Measurements from ENCODE around the gene STKLD1. TPM values are rescaled to one million over a fixed set of nuclear protein-coding genes. Genes with fewer than 3 reads are reported as not detected.

Gene STKLD1
- total and polyA plus RNA-seq, 4 donors: 0.40 to 3.1 (median 1.1) TPM

- H3K4me3 ChIP-seq: no peak overlapping the region
- no peaks in the 10 kb centered on the region for H3K9me3 ChIP-seq (ENCODE audit: control insufficient read depth in 4 of 4, insufficient read depth in 3 of 4, low read length in 3 of 4)
- H3K36me3 ChIP-seq (ENCODE audit: control insufficient read depth in 4 of 4, insufficient read depth in 4 of 4, low read length in 4 of 4): peaks cover 0 to 2% (median 0%) of the 10 kb centered on the region in 4 donors
- TF ChIP-seq CTCF (IDR thresholded peaks at IDR 0.05; ENCODE audit: control extremely low read depth, extremely low read depth): no peak
- H3K27me3 ChIP-seq (ENCODE audit: control insufficient read depth in 3 of 3, insufficient read depth in 3 of 3, low read length in 2 of 3): no peaks in the 10 kb centered on the region
- H3K4me1 ChIP-seq (ENCODE audit: control insufficient read depth in 5 of 5, insufficient read depth in 5 of 5, low read length in 5 of 5): no peaks in the 10 kb centered on the region
- 84 to 91% methylated on average over 4 of the region's 4 CpGs for WGBS, 2 donors
- H3K27ac ChIP-seq (ENCODE audit: low read depth in 1 of 2, low read length in 1 of 2): no peak overlapping the region
- no peak for ATAC-seq (ENCODE audit: insufficient read depth, low FRiP score)
- DNase-seq: no peak
- H3K9ac ChIP-seq (ENCODE audit: insufficient read depth in 1 of 2, low read length in 2 of 2): no peak overlapping the region
Observed at GRCh38 chr9:133382507-133383141, 6.5 kb downstream of the STKLD1 start.

GRCh38 chr9:133383438-133383837 is 7.3 kb downstream of the STKLD1 start:
- WGBS, 2 donors: 91% methylated on average over 3 of the region's 3 CpGs
- Histone ChIP-seq H3K9ac (ENCODE audit: insufficient read depth in 1 of 2, low read length in 2 of 2) (no peak overlapping the region), H3K27ac (ENCODE audit: low read depth in 1 of 2, low read length in 1 of 2) (no peak overlapping the region), H3K27me3 (ENCODE audit: control insufficient read depth in 3 of 3, insufficient read depth in 3 of 3, low read length in 2 of 3) (no peaks in the 10 kb centered on the region), H3K4me1 (ENCODE audit: control insufficient read depth in 5 of 5, insufficient read depth in 5 of 5, low read length in 5 of 5) (no peaks in the 10 kb centered on the region), H3K4me3 (no peak overlapping the region), H3K9me3 (ENCODE audit: control insufficient read depth in 4 of 4, insufficient read depth in 3 of 4, low read length in 3 of 4) (no peaks in the 10 kb centered on the region), H3K36me3 (ENCODE audit: control insufficient read depth in 4 of 4, insufficient read depth in 4 of 4, low read length in 4 of 4) (peaks cover 0 to 2% (median 0%) of the 10 kb centered on the region in 4 donors)
- TF ChIP-seq CTCF (IDR thresholded peaks at IDR 0.05; ENCODE audit: control extremely low read depth, extremely low read depth): no peak
- ATAC-seq (ENCODE audit: insufficient read depth, low FRiP score): no peak
- no peak for DNase-seq

- H3K4me3 ChIP-seq: no peak overlapping the region
- H3K36me3 ChIP-seq (ENCODE audit: control insufficient read depth in 4 of 4, insufficient read depth in 4 of 4, low read length in 4 of 4): peaks cover 0 to 2% (median 0%) of the 10 kb centered on the region in 4 donors
- no peak for TF ChIP-seq CTCF (IDR thresholded peaks at IDR 0.05; ENCODE audit: control extremely low read depth, extremely low read depth)
- DNase-seq (no peak), ATAC-seq (ENCODE audit: insufficient read depth, low FRiP score) (no peak)
- no peaks in the 10 kb centered on the region for H3K9me3 ChIP-seq (ENCODE audit: control insufficient read depth in 4 of 4, insufficient read depth in 3 of 4, low read length in 3 of 4)
- no peaks in the 10 kb centered on the region for H3K27me3 ChIP-seq (ENCODE audit: control insufficient read depth in 3 of 3, insufficient read depth in 3 of 3, low read length in 2 of 3)
- no peak overlapping the region for H3K9ac ChIP-seq (ENCODE audit: insufficient read depth in 1 of 2, low read length in 2 of 2)
- no peak overlapping the region for H3K27ac ChIP-seq (ENCODE audit: low read depth in 1 of 2, low read length in 1 of 2)
- WGBS, 2 donors: 88% methylated on average over 17 of the region's 17 CpGs
- no peaks in the 10 kb centered on the region for H3K4me1 ChIP-seq (ENCODE audit: control insufficient read depth in 5 of 5, insufficient read depth in 5 of 5, low read length in 5 of 5)
Observed at GRCh38 chr9:133384736-133385321, 8.7 kb downstream of the STKLD1 start.

All from lung (tissue), 12 donors.